GM15510 (cell line): ENCODE measurements around the gene SLC10A7.

Source experiments
- POLR2A ChIP-seq: IDR thresholded peaks from 3 replicates; pipeline ENCODE4 v1.6.1; 2011; ENCODE audit warnings: borderline replicate concordance; ENCODE audit not compliant: insufficient read length; ENCODE audit errors: extremely low read depth

Gene SLC10A7

GRCh38 chr4:146458594-146458993 is 63.1 kb downstream of the SLC10A7 start:
- TF ChIP-seq POLR2A = no peak

- no peak for TF ChIP-seq POLR2A
These were observed 65.1 kb downstream of the SLC10A7 start for GRCh38 chr4:146456681-146457080.

- TF ChIP-seq POLR2A = no peak
These were observed 68.4 kb downstream of the SLC10A7 start for GRCh38 chr4:146453181-146453807.

- no peak for TF ChIP-seq POLR2A
These were observed 71.2 kb downstream of the SLC10A7 start for GRCh38 chr4:146450524-146450923.

- no peak for TF ChIP-seq POLR2A
These were observed 75.2 kb downstream of the SLC10A7 start for GRCh38 chr4:146446555-146446954.

GRCh38 chr4:146445198-146446150 is 76.3 kb downstream of the SLC10A7 start:
- no peak for TF ChIP-seq POLR2A

- TF ChIP-seq POLR2A = no peak
These were observed 78.2 kb downstream of the SLC10A7 start for GRCh38 chr4:146443525-146443924.

GRCh38 chr4:146442801-146443200 is 78.9 kb downstream of the SLC10A7 start:
- TF ChIP-seq POLR2A = no peak

GRCh38 chr4:146439999-146440398 is 81.7 kb downstream of the SLC10A7 start:
- no peak for TF ChIP-seq POLR2A

GRCh38 chr4:146439437-146439836 is 82.3 kb downstream of the SLC10A7 start:
- TF ChIP-seq POLR2A = no peak

- TF ChIP-seq POLR2A = no peak
These were observed 84.0 kb downstream of the SLC10A7 start for GRCh38 chr4:146437778-146438177.

GRCh38 chr4:146436423-146437162 is 85.1 kb downstream of the SLC10A7 start:
- TF ChIP-seq POLR2A = no peak

GRCh38 chr4:146435962-146436361 is 85.8 kb downstream of the SLC10A7 start:
- no peak for TF ChIP-seq POLR2A

- no peak for TF ChIP-seq POLR2A
These were observed 89.7 kb downstream of the SLC10A7 start for GRCh38 chr4:146432065-146432464.

GRCh38 chr4:146428298-146428697 is 93.4 kb downstream of the SLC10A7 start:
- no peak for TF ChIP-seq POLR2A
